Measurements from ENCODE around the gene PIGR. TPM values are rescaled to one million over a fixed set of nuclear protein-coding genes. Genes with fewer than 3 reads are reported as not detected.

The PIGR gene
- total RNA-seq, 2 donors from 2014 or later = not detected

GRCh38 chr1:206895325-206895724 is 50.9 kb downstream of the PIGR start:
- 87 to 89% methylated on average over 3 of the region's 3 CpGs for WGBS, 2 experiments (ENCODE audit: insufficient coverage in 1 of 2, insufficient read length in 1 of 2)

GRCh38 chr1:206893380-206893779 is 52.9 kb downstream of the PIGR start:
- no peaks in the 10 kb centered on the region for H3K36me3 ChIP-seq (ENCODE audit: control insufficient read depth, insufficient read depth, low read length)
- H3K4me1 Mint-ChIP-seq = peaks cover 17% of the 10 kb centered on the region
- no peak overlapping the region for H3K27ac ChIP-seq (ENCODE audit: low read depth, low read length)
- no peak overlapping the region for H3K27ac Mint-ChIP-seq
- H3K9me3 Mint-ChIP-seq = no peaks in the 10 kb centered on the region
- no peak for DNase-seq
- no peaks in the 10 kb centered on the region for H3K4me1 ChIP-seq (ENCODE audit: control insufficient read depth, insufficient read depth, low read length)
- no peaks in the 10 kb centered on the region for H3K27me3 ChIP-seq (ENCODE audit: control insufficient read depth, insufficient read depth, low read length, poor library complexity, severe bottlenecking)
- TF ChIP-seq CTCF (conservative IDR thresholded peaks at IDR 0.05) = no peak
- H3K27me3 Mint-ChIP-seq (ENCODE audit: insufficient read depth) = peaks cover 7% of the 10 kb centered on the region
- no peaks in the 10 kb centered on the region for H3K36me3 Mint-ChIP-seq (ENCODE audit: low read depth)
- H3K4me3 Mint-ChIP-seq = no peak overlapping the region
- 88 to 100% methylated on average over 1 to 2 of the region's 2 CpGs for WGBS, 2 experiments (ENCODE audit: insufficient coverage in 1 of 2, insufficient read length in 1 of 2)
- no peak overlapping the region for H3K4me3 ChIP-seq (ENCODE audit: low read length)
- H3K9me3 ChIP-seq (ENCODE audit: control insufficient read depth, low read length) = no peaks in the 10 kb centered on the region
- no peak overlapping the region for H3K9ac ChIP-seq (ENCODE audit: extremely low read depth, low read length, poor library complexity, severe bottlenecking)

More at GRCh38 chr1:206895325-206895724, 50.9 kb downstream of the PIGR start:
- Histone ChIP-seq H3K27ac (ENCODE audit: low read depth, low read length) (no peak overlapping the region), H3K36me3 (ENCODE audit: control insufficient read depth, insufficient read depth, low read length) (no peaks in the 10 kb centered on the region), H3K9me3 (ENCODE audit: control insufficient read depth, low read length) (no peaks in the 10 kb centered on the region), H3K27me3 (ENCODE audit: control insufficient read depth, insufficient read depth, low read length, poor library complexity, severe bottlenecking) (no peaks in the 10 kb centered on the region), H3K9ac (ENCODE audit: extremely low read depth, low read length, poor library complexity, severe bottlenecking) (no peak overlapping the region), H3K4me3 (ENCODE audit: low read length) (no peak overlapping the region), H3K4me1 (ENCODE audit: control insufficient read depth, insufficient read depth, low read length) (no peaks in the 10 kb centered on the region)
- H3K9me3 Mint-ChIP-seq = no peaks in the 10 kb centered on the region
- no peak for TF ChIP-seq CTCF (conservative IDR thresholded peaks at IDR 0.05)
- peaks cover 18% of the 10 kb centered on the region for H3K27me3 Mint-ChIP-seq (ENCODE audit: insufficient read depth)
- no peak for DNase-seq
- H3K27ac Mint-ChIP-seq = no peak overlapping the region
- no peaks in the 10 kb centered on the region for H3K36me3 Mint-ChIP-seq (ENCODE audit: low read depth)
- H3K4me3 Mint-ChIP-seq = no peak overlapping the region
- peaks cover 10% of the 10 kb centered on the region for H3K4me1 Mint-ChIP-seq

- WGBS, 2 experiments (ENCODE audit: insufficient coverage in 1 of 2, insufficient read length in 1 of 2) = 91 to 100% methylated on average over 2 to 3 of the region's 3 CpGs
- no peak for TF ChIP-seq CTCF (conservative IDR thresholded peaks at IDR 0.05)
- no peak overlapping the region for H3K4me3 ChIP-seq (ENCODE audit: low read length)
- Mint-ChIP-seq H3K27ac (no peak overlapping the region), H3K36me3 (ENCODE audit: low read depth) (no peaks in the 10 kb centered on the region), H3K27me3 (ENCODE audit: insufficient read depth) (peaks cover 5% of the 10 kb centered on the region), H3K4me1 (peaks cover 17% of the 10 kb centered on the region), H3K4me3 (no peak overlapping the region), H3K9me3 (no peaks in the 10 kb centered on the region)
- DNase-seq = no peak
- no peaks in the 10 kb centered on the region for H3K36me3 ChIP-seq (ENCODE audit: control insufficient read depth, insufficient read depth, low read length)
- H3K9me3 ChIP-seq (ENCODE audit: control insufficient read depth, low read length) = no peaks in the 10 kb centered on the region
- H3K9ac ChIP-seq (ENCODE audit: extremely low read depth, low read length, poor library complexity, severe bottlenecking) = no peak overlapping the region
- H3K4me1 ChIP-seq (ENCODE audit: control insufficient read depth, insufficient read depth, low read length) = no peaks in the 10 kb centered on the region
- H3K27ac ChIP-seq (ENCODE audit: low read depth, low read length) = no peak overlapping the region
- no peaks in the 10 kb centered on the region for H3K27me3 ChIP-seq (ENCODE audit: control insufficient read depth, insufficient read depth, low read length, poor library complexity, severe bottlenecking)
Measured at GRCh38 chr1:206892351-206892984, 53.8 kb downstream of the PIGR start.
